Limb (tissue), 2 donors: ENCODE data around the gene SVIL.
"Not testable (repeated sequence)": the region's sequence is repeated elsewhere in the genome, so short reads cannot be mapped to it uniquely, and the experiment has no call there.

ENCODE experiments used
- DNase-seq, 2 donors: peaks; one replicate each; pipeline ENCODE4 v3.0.0-alpha.2; 2016; ENCODE audit errors: extremely low spot score in 2 of 2

The SVIL gene

DNA sequence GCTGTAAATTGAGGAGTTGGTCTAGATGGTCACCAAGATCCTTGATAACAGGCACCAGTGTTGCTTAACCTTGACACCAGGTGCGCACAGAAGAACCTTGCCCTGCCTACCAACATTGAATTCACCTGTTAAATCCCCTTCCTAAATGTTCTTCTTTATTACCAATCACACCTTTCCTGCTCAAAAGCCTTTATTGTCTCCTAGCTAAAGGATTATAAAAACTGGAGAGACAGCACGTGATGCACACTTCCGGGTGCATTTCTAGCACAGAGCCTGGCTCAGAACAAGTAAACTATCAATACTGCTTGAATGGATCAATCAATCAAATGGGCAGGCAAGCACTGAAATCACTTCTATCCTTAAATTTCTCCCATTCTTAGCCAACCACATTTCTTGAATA, 56.3 kb downstream of the SVIL start:
- DNase-seq, result no peak

DNA sequence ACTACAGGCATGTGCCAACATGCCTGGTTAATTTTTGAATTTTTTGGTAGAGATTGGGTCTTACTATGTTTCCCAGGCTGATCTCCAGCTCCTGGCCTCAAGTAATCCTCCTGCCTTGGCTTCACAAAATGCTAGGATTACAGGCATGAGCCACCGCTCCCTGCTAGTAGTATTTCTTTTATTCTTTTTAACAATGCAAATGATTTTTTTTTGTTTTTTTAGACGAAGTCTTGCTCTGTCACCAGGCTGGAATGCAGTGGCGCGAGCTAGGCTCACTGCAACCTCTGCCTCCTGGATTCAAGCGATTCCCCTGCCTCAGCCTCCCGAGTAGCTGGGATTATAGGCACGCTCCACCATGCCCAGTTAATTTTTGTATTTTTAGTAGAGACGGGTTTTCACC, 58.1 kb downstream of the SVIL start:
- no peak for DNase-seq

DNA sequence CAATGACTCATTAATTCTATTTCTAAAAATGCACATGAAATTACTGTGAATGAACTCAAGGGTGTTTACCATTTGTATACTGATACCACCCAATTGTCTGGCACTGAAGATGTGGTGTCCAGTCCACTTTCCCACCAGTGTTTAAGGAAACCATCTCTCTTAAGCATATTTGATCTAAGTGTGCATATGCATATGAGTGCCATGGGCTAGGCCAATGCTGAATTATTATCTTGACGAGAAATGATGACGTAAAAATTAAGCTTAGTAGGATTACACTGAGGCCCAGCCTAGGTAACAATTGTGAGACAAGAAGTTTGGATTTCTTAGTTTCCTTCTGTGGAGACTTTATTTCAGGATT, 59.7 kb downstream of the SVIL start:
- no peak for DNase-seq

DNA sequence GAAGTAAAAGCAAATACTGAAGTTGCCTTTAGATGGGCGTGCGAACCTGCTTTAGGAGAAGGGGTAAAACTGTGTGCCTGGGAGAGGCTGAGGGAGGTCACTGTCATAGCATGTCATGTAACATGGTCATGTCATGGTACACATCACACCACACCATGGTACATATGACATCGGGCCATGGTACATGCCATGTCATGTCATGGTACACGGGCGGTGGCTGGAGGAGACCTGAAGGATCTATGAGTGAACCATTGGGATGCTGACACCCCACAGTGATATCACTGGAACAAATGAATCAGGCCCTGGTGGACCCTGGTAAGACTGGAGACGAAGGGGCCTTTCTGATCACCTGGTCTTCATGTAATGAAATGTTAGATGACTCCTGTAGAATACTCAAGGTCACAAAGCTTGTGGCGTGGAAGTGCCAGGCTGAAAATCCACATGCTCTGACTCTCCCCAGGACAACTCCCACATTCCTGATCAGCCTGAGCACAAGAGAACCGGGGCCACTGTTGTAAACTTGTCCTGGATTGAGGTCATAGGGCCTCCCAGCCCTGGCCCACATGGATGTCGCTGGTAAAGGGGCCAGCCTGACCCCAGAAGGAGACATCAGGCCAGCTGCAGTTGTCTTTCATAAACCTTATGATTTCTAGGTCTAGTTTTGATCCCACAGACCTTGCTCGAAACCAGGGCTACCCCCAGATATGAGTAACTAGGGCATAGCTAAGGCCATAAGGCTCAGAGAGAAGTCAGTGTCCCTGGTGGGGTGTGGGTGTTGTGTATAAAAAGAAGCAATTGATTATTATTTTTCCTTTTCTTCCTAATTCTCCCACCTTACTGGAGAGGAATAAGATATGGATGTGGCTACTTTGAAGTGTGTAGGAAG, 60.3 kb downstream of the SVIL start:
- DNase-seq, result not testable (repeated sequence)

DNA sequence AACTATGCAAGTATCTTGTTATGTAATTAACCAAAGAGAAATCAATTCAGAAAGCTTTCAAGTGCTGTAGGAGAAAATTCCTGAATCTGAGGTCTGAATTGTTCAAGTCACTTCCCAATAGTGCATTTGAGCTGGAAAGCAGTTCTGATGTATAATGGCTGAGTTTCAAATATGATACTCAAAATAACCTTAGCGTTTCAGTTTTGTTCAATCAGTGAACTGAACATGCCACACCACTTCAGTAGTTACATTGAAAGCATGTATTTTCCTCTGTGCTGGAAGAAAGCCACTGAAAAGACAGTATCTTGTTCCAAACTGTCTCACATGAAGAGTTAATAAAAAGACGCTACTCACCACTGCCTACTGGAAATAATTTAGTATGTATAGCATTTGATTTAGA, 64.5 kb downstream of the SVIL start:
- not testable (repeated sequence) for DNase-seq

DNA sequence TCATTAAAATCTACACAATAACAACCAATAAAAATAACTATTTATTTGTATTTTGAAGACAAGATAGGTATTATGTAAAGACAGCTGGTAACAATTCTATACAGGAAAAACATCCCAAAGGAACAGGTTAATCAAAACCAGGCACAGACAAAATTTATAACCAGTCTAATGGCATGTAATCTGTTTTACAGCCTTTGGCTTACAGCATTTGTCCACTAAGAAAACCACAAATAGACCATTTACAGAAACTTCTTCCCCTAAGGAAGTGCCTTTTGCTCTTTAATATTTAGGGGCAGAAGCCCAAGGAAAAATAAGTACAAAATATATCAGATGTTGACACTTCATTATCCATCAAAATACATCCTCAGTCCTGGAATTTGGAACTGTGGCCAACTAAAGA, 65.0 kb downstream of the SVIL start:
- peak in 1 of 2 donors; percentile 70 for DNase-seq

DNA sequence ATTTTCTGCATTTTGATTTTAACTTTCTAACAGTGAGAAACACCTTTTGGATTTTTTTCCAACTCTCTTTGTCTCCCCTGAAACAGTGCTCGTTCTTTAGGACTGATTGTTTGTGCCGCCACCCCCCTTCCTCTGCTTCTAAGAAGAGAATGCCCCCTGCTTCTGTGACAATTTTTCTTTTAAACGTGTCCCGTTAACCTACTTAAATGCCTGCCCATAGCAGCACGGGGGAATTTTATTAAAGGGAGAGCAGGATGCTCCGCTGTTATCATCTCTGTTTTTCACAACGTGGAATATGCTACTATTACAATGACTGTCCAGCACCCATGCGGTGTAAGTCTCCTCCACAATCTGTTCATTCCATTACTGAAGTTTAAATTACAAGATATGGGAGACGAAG, 67.8 kb downstream of the SVIL start:
- DNase-seq, result no peak

DNA sequence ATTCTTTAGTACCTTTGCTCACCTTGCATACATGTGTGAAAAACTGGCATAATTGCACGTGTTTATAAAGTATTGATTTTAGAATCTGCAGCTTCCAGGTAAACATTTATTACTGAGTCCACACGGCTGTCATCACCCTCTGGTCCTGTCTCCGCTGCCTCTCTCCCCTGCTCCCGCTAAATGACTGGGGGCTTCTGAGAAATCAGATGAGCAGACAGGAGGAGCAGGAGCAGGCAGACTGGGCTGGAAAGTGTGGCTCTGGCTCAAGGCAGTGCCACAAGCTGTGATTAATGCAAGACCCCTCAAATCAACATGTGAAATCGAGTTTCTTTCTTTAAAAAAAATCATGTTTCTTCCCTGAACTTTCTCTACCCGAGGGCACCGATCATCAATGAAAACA, 68.6 kb downstream of the SVIL start:
- not testable (repeated sequence) for DNase-seq

DNA sequence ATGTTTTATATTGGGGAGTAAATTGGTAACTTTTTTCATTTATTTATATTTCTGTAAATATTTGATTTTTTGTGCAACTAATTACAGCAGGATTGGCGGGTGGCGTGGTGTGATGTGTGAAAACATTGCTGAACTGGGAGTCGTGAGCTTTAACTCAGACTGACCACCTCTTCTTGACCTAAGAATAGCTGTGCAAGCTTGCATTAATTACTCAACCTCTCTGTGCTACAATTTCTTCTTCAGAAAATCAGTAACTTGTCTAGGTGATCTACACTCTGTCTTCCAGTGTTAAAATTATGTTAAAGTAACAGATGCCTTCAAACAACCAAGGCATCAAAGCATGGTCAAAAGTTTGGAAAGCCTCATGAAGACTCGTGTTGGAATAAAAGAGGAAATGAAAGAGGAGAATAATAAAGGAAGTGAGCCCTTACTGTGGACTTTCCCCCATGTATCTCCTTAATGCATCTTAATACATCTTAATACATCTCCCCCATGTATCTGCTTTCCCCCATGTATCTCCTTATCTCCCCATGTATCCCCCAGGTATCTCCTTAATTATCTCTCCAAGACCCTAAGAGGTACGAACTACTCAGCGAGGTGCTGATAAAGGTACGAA, 71.2 kb downstream of the SVIL start:
- DNase-seq, result no peak

DNA sequence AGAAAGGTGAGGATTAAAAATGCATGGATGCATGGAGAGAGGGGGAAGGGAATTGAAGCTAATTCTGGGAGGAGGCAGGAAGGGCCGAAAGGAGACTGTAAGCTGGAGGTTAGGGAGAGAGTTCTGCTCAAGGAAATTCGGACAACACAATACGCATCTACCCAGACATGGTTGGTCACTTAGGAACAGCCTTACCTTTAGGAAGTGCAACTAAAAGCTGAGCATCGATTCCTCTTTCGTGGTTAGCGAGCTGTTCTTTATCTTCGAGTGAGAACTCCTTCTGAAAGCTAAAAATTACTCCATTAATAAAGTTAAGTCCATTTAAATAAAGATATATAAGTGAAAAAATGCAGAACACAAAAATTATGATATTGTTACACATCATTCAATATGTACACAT, 71.8 kb downstream of the SVIL start:
- not testable (repeated sequence) for DNase-seq

DNA sequence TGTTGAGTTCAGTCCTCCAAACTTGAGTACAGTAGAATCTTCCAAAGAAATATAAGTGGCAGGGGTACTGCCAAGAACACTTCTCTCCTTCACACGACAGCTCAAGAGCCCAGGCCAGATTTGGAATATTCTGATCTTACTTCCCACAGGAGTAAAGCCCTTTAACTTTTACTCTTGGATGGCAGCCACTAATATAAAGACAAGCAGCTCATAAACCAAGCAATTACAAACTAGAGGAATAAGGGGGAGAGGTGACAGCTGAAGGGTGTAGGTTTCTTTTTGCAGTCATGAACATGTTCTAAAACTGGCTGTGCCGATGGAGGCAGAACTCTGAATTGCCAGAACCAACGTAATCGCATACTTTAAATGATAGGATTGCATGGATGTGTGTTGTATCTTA, 74.8 kb downstream of the SVIL start:
- DNase-seq, result peak in 1 of 2 donors; percentile 75

DNA sequence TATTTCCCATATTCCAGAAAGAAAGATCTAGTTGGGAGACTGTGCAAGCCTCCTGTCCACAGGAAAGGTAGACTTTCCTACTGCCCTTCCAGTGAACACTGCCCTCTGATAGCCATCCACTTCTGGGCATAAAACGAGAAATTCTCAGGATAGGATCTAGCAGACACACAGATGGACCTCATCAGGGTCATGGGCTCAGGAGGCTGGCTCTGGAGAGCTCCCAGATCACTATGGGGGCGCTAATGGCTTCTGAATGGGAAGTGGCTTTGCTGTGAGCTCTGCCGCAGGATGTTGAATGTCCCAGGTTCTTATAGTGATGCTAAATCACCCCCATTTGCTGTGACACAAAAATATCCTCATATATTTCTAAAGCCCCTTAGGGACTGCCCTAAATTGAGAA, 77.1 kb downstream of the SVIL start:
- no peak for DNase-seq

DNA sequence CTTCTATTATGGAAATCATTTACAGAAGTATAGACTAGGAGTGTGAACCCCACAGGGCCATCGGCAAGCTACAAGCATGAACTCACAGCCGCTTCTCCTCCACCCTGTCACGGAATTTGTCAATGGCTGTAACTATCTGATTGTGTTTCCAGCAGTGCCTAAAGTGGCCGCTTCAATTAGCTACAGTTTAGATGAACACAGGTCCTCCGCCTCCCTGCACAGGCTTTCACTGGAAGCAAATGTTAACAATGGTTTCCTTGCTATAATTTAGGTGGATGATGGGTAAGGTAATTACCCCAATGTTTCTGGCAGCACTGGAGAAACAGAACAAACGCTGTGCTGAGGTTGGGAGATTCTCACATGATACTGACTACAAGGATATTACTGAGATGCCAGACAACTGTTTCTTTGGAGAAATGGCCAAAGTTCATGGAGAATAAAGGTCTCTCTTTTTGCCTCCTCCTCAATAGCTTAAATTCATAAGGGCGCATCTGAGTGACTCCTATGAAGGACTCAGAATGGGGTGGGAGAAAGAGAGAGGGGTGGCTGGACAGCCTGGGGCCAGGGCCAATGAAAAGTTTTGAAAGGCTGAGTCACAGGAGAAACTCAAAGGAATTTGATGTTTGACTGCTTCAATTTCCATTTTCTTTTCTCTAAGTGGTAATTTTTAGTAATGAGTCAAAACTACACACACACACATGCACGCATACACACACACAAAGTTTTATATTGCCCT, 78.9 kb downstream of the SVIL start:
- no peak for DNase-seq

DNA sequence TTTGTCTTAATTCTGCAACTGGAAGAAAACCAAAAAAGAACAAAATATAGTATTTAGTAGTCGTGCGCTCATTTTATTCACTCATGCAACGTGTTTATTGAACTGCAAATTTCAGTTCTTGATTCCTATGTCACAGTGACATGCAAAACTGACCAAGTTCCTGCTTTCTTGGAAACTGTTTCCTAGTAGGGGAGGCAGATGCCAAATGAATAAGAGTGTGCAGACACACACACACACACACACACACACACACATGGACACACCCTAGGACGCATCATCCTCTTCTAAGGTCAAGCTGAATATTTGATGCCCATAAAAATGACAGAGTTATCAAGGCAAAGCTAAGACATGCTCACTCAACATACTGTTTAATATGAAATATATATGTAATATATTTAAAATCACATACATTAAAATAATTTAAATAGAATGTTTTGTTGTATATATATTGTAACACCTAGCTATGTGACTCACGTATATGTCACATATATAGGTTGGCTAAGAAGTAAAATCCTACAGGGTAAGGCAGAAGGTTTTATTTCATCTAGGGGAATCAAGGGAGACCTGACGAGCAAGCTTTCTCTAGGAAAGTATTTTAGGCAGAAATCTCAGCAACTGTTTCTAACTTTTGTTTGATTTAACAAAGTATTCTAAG, 79.6 kb downstream of the SVIL start:
- no peak for DNase-seq

DNA sequence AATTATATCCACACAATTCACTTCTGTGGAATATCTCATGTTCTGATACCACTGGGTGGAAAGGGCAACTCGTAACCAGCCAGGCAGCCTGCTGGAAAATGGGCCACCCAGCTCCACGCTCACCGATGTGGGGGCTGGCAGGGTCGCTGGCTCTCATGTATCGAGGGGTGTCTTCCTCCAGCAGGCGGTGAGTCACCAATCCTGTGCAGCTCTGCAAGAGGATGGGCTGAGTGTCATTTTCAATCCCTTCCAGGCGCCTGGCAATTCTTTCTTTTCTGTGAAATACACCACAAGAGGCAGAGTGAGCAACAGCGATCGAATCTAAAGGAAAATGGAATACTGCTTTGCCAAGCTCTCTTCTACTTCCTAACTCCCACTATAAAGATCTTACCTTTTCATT, 80.1 kb downstream of the SVIL start:
- DNase-seq, result no peak

DNA sequence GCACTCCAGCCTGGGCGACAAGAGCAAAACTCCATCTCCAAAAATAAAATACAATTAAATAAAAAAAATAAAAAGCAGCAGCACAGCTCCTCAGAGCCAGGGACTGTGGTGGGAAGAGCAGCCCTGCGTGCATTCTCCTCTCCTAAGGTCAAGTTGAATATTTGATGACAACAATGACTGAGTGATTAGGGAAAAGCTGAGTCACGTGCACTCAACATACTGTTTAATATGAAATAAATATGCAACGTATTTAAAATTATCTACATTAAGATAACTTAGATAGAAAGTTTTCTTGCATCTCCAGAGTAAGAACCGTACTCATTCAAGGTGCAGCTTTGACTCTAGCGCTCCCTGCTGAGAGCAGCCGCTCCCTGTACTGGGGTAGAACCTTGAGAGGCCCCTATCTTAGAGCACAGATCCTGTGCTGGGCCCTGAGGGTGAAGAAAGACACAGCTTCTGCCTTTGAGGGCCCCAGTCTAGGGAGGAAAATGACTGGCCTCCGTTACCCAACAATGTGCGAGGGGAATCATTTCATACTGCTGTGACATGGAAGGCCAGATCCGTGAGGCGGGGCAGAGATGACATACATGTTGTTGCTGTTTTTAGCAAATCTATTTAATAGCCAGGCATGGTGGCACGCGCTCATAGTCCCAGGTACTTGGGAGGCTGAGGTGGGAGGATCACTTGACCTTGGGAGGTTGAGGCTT, 81.1 kb downstream of the SVIL start:
- DNase-seq, result no peak

DNA sequence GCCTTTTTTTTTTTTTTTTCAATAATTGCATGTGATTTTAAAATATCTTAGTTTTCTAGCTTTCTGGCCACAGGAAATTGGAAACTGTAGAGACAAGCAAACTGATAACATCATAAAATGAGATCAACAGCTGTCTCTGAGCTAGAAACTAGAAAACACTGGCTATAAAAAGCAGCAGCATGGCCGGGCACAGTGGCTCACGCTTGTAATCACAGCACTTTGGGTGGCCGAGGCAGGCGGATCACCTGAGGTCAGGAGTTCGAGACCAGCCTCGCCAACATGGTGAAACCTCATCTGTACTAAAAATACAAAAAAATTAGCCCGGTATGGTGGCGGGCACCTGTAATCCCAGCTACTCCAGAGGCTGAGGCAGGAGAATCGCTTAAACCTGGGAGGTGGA, 81.7 kb downstream of the SVIL start:
- not testable (repeated sequence) for DNase-seq

DNA sequence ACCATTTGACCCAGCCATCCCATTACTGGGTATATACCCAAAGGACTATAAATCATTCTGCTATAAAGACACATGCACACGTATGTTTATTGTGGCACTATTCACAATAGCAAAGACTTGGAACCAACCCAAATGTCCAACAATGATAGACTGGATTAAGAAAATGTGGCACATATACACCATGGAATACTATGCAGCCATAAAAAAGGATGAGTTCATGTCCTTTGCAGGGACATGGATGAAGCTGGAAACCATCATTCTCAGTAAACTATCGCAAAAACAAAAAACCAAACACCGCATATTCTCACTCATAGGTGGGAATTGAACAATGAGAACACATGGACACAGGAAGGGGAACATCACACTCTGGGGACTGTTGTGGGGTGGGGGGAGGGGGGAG, 85.3 kb downstream of the SVIL start:
- not testable (repeated sequence) for DNase-seq

DNA sequence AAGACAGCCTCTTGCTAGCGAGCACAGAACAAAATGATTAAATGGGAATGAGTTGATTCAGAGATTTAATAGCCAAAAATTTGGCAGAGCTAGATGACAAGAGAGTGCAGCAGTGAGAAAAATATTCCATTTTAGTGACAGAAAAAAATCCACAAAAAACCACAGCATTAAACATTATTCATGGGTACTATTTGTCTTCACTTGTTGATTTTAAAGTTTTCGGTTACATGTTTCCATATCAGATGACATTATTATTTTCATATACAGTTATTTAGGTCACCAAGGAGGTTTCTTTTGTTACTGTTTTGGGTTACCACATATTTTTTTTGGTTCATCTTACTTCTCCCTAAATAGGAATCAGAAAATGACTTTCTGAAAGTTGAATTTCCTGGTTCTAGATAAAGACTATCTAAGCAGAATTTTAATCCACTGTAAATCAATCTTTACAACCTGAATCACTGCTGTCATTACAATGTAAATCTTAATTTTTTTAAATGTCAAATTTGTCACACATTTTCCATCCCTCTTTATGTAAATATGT, 87.9 kb downstream of the SVIL start:
- DNase-seq, result no peak

DNA sequence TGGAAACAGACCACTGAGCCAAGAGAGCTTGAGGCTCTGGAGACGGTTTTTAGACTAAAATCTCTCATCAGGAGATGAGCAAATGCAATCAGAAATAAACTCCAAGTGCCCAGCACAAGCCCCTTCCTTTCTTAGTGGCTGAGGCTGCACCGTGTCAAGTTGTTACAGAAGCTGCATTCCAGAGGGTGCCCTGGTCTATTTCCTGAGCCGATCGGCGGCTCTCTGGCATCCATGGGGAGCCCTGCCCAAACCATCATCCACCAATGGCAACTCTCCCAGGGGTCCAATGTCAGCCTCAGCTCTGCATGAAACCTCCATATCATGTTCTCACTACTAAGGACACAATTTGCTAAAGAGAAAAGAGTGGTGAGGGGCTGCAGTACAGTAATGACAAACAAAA, 89.6 kb downstream of the SVIL start:
- no peak for DNase-seq

DNA sequence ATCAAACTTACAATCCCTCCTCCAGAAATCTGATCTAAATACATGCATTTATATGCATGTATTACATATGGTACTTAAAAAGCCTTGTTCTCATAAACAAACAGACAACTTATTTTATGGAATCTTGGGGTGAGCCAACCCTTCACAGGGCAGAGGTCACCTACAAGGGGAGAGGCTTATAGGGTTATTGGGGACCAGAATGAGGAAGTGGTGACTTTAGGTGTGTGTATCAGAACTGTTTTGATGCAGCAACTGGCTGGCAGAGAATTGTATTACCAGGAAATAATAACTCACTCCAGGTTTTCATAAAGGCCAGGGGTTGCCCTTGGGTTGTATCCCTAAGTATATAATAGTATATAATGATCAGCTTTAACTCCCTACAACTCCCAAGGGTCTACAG, 91.1 kb downstream of the SVIL start:
- DNase-seq, result no peak
